ENCODE data around the gene ZNF117. TPM values are rescaled to one million over a fixed set of nuclear protein-coding genes. Genes with fewer than 3 reads are reported as not detected.
"Not testable (repeated sequence)": the region's sequence is repeated elsewhere in the genome, so short reads cannot be mapped to it uniquely, and the experiment has no call there.

ZNF117 gene
- total and polyA plus RNA-seq, 10 of the 15 experiments (the other 5 are each of a cell fraction or from before 2014, with no cell fraction given), result 1.4 to 15.3 (median 7.6) TPM

DNA sequence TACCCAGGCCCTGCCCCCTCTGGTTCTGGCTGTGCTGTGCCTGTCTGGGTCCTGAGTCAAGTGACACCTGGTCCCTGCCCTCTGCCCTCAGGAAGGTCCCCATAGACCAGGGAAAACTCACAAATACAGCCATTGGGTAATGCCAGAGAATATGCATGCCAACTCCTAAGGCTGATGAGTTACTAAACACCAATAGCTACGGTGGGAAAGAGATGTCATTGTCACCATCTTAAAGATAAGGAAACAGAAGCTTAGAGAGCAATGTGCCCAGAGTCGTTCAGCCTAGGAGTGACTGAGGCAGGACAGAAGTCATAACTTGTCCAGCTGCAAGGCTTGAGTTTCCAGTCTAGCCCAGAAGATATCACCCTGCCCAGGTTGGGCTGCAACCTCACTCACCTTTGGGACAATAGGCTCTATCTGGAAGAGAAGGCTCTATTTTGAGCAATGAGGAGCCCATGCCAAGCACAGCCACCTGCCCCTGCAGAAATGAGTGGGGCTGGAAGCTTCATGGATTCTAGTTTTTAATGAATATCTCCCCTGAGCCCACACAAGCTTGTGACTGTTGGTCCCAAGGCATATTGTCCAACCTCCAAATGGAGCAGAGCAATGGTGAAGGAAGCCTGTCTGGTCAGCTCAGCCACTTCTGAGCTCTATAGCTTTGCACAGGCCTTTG lies 45.2 kb downstream of the ZNF117 start:
- Histone ChIP-seq H2AFZ (ENCODE audit: control insufficient read depth, low read depth, low read length) (no peak overlapping the region), H3K27ac (ENCODE audit: control insufficient read depth, insufficient read depth) (no peak overlapping the region), H3K4me1 (ENCODE audit: control insufficient read depth, insufficient read depth, low read length) (no peaks in the 10 kb centered on the region), H4K20me1 (ENCODE audit: control insufficient read depth, insufficient read depth) (no peaks in the 10 kb centered on the region), H3K4me2 (ENCODE audit: control insufficient read depth, insufficient read depth) (no peak overlapping the region), H3K9me3 (replicated peaks; ENCODE audit: control insufficient read depth, insufficient read depth, low read length) (no peaks in the 10 kb centered on the region; the same call in 2 of the 3 replicates), H3K27me3 (replicated peaks in 1 of 2; ENCODE audit: control insufficient read depth in 2 of 2, insufficient read depth in 2 of 2, low read length in 1 of 2) (no peaks in the 10 kb centered on the region; a peak in 1 of 4 replicates), H3K4me3 (no peak overlapping the region), H3K79me2 (ENCODE audit: control insufficient read depth, insufficient read depth, low read length) (no peaks in the 10 kb centered on the region), H3K36me3 (ENCODE audit: control insufficient read depth in 2 of 2, insufficient read depth in 2 of 2, low read length in 1 of 2) (no peaks in the 10 kb centered on the region), H3K9ac (ENCODE audit: control insufficient read depth, insufficient read depth, low read length) (no peak overlapping the region)
- 0% methylated on average over 2 of the region's 2 CpGs for WGBS (ENCODE audit: insufficient coverage, insufficient replicate concordance, low lambda C conversion rate, missing lambda C conversion rate)
- ChIA-PET SMC1A (ENCODE audit: uncharacterized antibody, unreplicated experiment) (no interaction called here), RAD21 (ENCODE audit: unreplicated experiment) (no interaction called here), POLR2A (no interaction called here), CTCF (interaction anchor here (1.3 kb wide), 1 partner anchor 42 kb away, joined by 5 read pairs; the partner anchor contains the start of gene ZNF273)
- in situ Hi-C loops (cut with MboI), result no loop called here
- FAIRE-seq (no peak), DNase-seq (ENCODE audit: low read depth, low spot score) (no peak), ATAC-seq (no peak)
- no peak for TF ChIP-seq ETV6 (conservative IDR thresholded peaks at IDR 0.05 in 1 of 2, IDR thresholded peaks at IDR 0.05 in 1 of 2; ENCODE audit: borderline replicate concordance in 1 of 2, low read depth in 1 of 2)
- TF ChIP-seq CBX3 (IDR thresholded peaks at IDR 0.05; ENCODE audit: borderline replicate concordance, low read depth), result no peak
- TF ChIP-seq MYB (IDR thresholded peaks at IDR 0.05; ENCODE audit: borderline replicate concordance, low read depth, low read length), result no peak
- no peak for TF ChIP-seq SUZ12 (IDR thresholded peaks at IDR 0.05; ENCODE audit: unreplicated experiment)
- no peak for TF ChIP-seq RBBP5 (conservative IDR thresholded peaks at IDR 0.05)
- no peak for TF ChIP-seq SP1 (IDR thresholded peaks at IDR 0.05; ENCODE audit: low read depth, low read length)
- TF ChIP-seq TCF7 (IDR thresholded peaks at IDR 0.05; ENCODE audit: borderline replicate concordance), result no peak
- BruUV-seq (replicated peaks), result no TSS peak
- intact Hi-C loops (cut with micrococcal nuclease; ENCODE audit: unreplicated experiment), result no loop called here

DNA sequence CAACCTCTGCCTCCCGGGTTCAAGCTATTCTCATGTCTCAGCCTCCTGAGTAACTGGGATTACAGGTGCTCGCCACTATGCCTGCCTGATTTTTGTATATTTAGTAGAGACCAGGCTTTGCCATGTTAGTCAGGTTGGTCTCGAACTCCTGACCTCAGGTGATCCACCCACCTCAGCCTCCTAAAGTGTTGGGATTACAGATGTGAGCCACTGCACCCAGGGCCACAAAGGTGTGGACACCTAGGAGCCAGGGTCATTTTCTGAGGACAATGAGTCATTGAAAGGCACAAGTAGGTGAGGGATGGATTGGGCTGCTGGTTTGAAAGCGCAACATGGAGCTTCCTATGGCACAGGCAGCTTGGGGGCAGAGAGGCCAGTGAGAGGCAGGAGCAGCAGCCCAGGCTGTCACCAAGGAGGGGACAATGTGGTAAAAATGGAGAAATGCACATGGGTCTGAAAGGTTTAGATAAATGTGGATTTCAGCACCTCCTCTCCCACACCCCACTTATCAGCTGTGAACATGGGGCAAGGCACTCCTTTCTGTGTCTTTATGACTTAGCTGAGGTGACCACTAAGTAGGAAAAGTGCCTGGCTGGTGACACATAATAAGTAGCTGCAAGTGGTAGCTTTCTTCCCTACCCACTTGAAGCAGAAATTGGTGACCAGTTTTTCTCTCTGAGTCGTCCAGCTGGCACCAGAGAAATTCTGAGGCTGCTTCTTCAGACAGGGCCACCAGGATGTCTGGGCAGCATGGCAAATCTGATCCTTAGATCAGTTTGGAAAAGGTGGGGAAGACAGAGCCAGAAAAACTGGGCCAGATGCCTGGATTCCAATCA lies 46.0 kb downstream of the ZNF117 start:
- H2AFZ ChIP-seq (ENCODE audit: control insufficient read depth, low read depth, low read length); RAD21 ChIA-PET (ENCODE audit: unreplicated experiment); POLR2A ChIA-PET; H3K79me2 ChIP-seq (ENCODE audit: control insufficient read depth, insufficient read depth, low read length); H3K27ac ChIP-seq (ENCODE audit: control insufficient read depth, insufficient read depth); H3K4me2 ChIP-seq (ENCODE audit: control insufficient read depth, insufficient read depth); ATAC-seq; H3K9me3 ChIP-seq (replicated peaks; ENCODE audit: control insufficient read depth, insufficient read depth, low read length); H3K36me3 ChIP-seq (ENCODE audit: control insufficient read depth in 2 of 2, insufficient read depth in 2 of 2, low read length in 1 of 2); H3K9ac ChIP-seq (ENCODE audit: control insufficient read depth, insufficient read depth, low read length); H4K20me1 ChIP-seq (ENCODE audit: control insufficient read depth, insufficient read depth); CTCF ChIA-PET; in situ Hi-C loops (cut with MboI); BruUV-seq (replicated peaks); H3K4me1 ChIP-seq (ENCODE audit: control insufficient read depth, insufficient read depth, low read length); SMC1A ChIA-PET (ENCODE audit: uncharacterized antibody, unreplicated experiment); FAIRE-seq; intact Hi-C loops (cut with micrococcal nuclease; ENCODE audit: unreplicated experiment); H3K27me3 ChIP-seq (replicated peaks in 1 of 2; ENCODE audit: control insufficient read depth in 2 of 2, insufficient read depth in 2 of 2, low read length in 1 of 2); H3K4me3 ChIP-seq; DNase-seq (ENCODE audit: low read depth, low spot score): not testable (repeated sequence)
- WGBS (ENCODE audit: insufficient coverage, insufficient replicate concordance, low lambda C conversion rate, missing lambda C conversion rate), result 30% methylated on average over 5 of the region's 5 CpGs

DNA sequence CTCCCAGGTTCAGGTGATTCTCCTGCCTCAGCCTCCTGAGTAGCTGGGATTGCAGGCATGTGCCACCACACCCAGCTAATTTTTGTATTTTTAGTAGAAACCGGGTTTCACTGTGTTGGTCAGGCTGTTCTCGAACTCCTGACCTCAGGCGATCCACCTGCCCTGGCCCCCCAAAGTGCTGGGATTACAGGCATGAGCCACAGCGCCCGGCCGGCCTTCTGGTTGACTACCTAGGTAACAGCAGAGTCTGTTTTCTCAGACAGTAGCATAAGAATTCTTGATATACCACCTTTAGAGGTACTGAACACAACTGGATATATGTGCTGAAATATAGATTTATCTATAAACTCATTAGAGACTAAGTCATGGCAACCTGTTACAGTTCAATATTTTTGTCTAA lies 50.8 kb downstream of the ZNF117 start:
- FAIRE-seq; H3K9me3 ChIP-seq (replicated peaks; ENCODE audit: control insufficient read depth, insufficient read depth, low read length); H3K27me3 ChIP-seq (replicated peaks in 1 of 2; ENCODE audit: control insufficient read depth in 2 of 2, insufficient read depth in 2 of 2, low read length in 1 of 2); BruUV-seq (replicated peaks); in situ Hi-C loops (cut with MboI); intact Hi-C loops (cut with micrococcal nuclease; ENCODE audit: unreplicated experiment); DNase-seq (ENCODE audit: low read depth, low spot score); H3K9ac ChIP-seq (ENCODE audit: control insufficient read depth, insufficient read depth, low read length); H3K4me1 ChIP-seq (ENCODE audit: control insufficient read depth, insufficient read depth, low read length); RAD21 ChIA-PET (ENCODE audit: unreplicated experiment); SMC1A ChIA-PET (ENCODE audit: uncharacterized antibody, unreplicated experiment); POLR2A ChIA-PET; H3K79me2 ChIP-seq (ENCODE audit: control insufficient read depth, insufficient read depth, low read length); H3K27ac ChIP-seq (ENCODE audit: control insufficient read depth, insufficient read depth); H3K4me3 ChIP-seq; H2AFZ ChIP-seq (ENCODE audit: control insufficient read depth, low read depth, low read length); ATAC-seq; H4K20me1 ChIP-seq (ENCODE audit: control insufficient read depth, insufficient read depth); H3K4me2 ChIP-seq (ENCODE audit: control insufficient read depth, insufficient read depth); H3K36me3 ChIP-seq (ENCODE audit: control insufficient read depth in 2 of 2, insufficient read depth in 2 of 2, low read length in 1 of 2): not testable (repeated sequence)
- CTCF ChIA-PET, result interaction anchor here (0.6 to 2.8 kb wide), 2 partner anchors 11 kb away, joined by 3 to 8 read pairs; no protein-coding TSS in a partner anchor
- 94% methylated on average over 6 of the region's 6 CpGs for WGBS (ENCODE audit: insufficient coverage, insufficient replicate concordance, low lambda C conversion rate, missing lambda C conversion rate)
